OCI-LY3 (cell line): ENCODE results near the gene HDAC4.

Experiments
- H2AFZ ChIP-seq: fragments of 200-600, 300-600 bp; shearing (Covaris generic); 2 replicates; pipeline ENCODE4 v1.6.0; 2014; ENCODE audit warnings: antibody characterized with exemption, low read depth, low read length
- H3K27ac ChIP-seq: fragments of 200-600, 300-600 bp; sonication (generic); 2 replicates; pipeline ENCODE4 v1.5.1; 2014; ENCODE audit warnings: mild to moderate bottlenecking, low read length, moderate library complexity, mixed read lengths
- H3K27me3 ChIP-seq: fragments of 200-600, 300-600 bp; sonication (generic); 2 replicates; pipeline ENCODE4 v1.6.1; 2014; ENCODE audit warnings: low read depth, low read length, mixed read lengths
- H3K36me3 ChIP-seq: fragments of 200-600, 300-600 bp; sonication (generic); replicated peaks from 2 replicates; pipeline ENCODE3; 2014; ENCODE audit warnings: low read depth, low read length, mixed read lengths
- H3K4me1 ChIP-seq: fragments of 300-600, 200-600 bp; sonication (generic); 2 replicates; pipeline ENCODE4 v1.6.1; 2014; ENCODE audit warnings: low read length, mixed read lengths
- H3K4me2 ChIP-seq: fragments of 200-600, 300-600 bp; sonication (generic); 2 replicates; pipeline ENCODE4 v1.6.1; 2014; ENCODE audit warnings: low read length, mixed read lengths
- H3K4me3 ChIP-seq: fragments of 300-600, 200-600 bp; sonication (generic); 2 replicates; pipeline ENCODE4 v1.5.1; 2014; ENCODE audit warnings: antibody characterized with exemption, mild to moderate bottlenecking, low read length, moderate library complexity
- H3K79me2 ChIP-seq: fragments of 300-600, 200-600 bp; shearing (Covaris generic); 2 replicates; pipeline ENCODE4 v1.6.1; 2014; ENCODE audit warnings: mild to moderate bottlenecking, low read length, mixed read lengths
- H3K9ac ChIP-seq: fragments of 300-600, 200-600 bp; shearing (Covaris generic); 2 replicates; pipeline ENCODE4 v1.6.0; 2014; ENCODE audit warnings: mild to moderate bottlenecking, low read length, moderate library complexity
- H3K9me3 ChIP-seq: fragments of 200-600, 300-600 bp; shearing (Covaris generic); 2 replicates; pipeline ENCODE4 v1.6.1; 2014; ENCODE audit warnings: low read length, mixed read lengths; ENCODE audit not compliant: insufficient read depth
- H4K20me1 ChIP-seq: fragments of 200-600, 300-600 bp; sonication (generic); 2 replicates; pipeline ENCODE4 v1.6.1; 2016; ENCODE audit warnings: low read length, mixed read lengths; ENCODE audit not compliant: insufficient read depth
- CTCF ChIP-seq: fragments of 200-600, 300-600 bp; sonication (generic); IDR thresholded peaks from 2 replicates; pipeline ENCODE4 v1.5.1; 2014; ENCODE audit warnings: antibody characterized with exemption, low read length, low read depth
- EZH2phosphoT487 ChIP-seq: fragments of 200-600 bp; shearing (Covaris generic); IDR thresholded peaks from 2 replicates; pipeline ENCODE4 v1.6.1; 2018; ENCODE audit warnings: antibody characterized with exemption, mixed run types, low read depth

The HDAC4 gene

GRCh38 chr2:239443666-239444567, 43.1 kb upstream of the HDAC4 start:
- H3K9me3 ChIP-seq: no peaks in the 10 kb centered on the region
- no peak overlapping the region for H2AFZ ChIP-seq
- TF ChIP-seq CTCF (no peak), EZH2phosphoT487 (no peak)
- H3K4me2 ChIP-seq: no peak overlapping the region
- H4K20me1 ChIP-seq: no peaks in the 10 kb centered on the region
- H3K79me2 ChIP-seq: no peaks in the 10 kb centered on the region
- no peak overlapping the region for H3K27ac ChIP-seq
- no peak overlapping the region for H3K9ac ChIP-seq
- no peak overlapping the region for H3K4me3 ChIP-seq
- no peaks in the 10 kb centered on the region for H3K4me1 ChIP-seq
- no peaks in the 10 kb centered on the region for H3K36me3 ChIP-seq
- H3K27me3 ChIP-seq: peaks cover 19% of the 10 kb centered on the region; the same call in 1 of the 2 replicates

- H3K27me3 ChIP-seq: peaks cover 25% of the 10 kb centered on the region
- no peak for TF ChIP-seq CTCF
- TF ChIP-seq EZH2phosphoT487: no peak
- no peak overlapping the region for H3K27ac ChIP-seq
- no peaks in the 10 kb centered on the region for H4K20me1 ChIP-seq
- H3K9me3 ChIP-seq: no peaks in the 10 kb centered on the region
- no peak overlapping the region for H3K4me3 ChIP-seq
- no peaks in the 10 kb centered on the region for H3K36me3 ChIP-seq
- no peak overlapping the region for H3K9ac ChIP-seq
- no peaks in the 10 kb centered on the region for H3K79me2 ChIP-seq
- no peak overlapping the region for H3K4me2 ChIP-seq
- H3K4me1 ChIP-seq: no peaks in the 10 kb centered on the region
- H2AFZ ChIP-seq: no peak overlapping the region
These were observed 42.3 kb upstream of the HDAC4 start for GRCh38 chr2:239443102-239443620.

- no peaks in the 10 kb centered on the region for H3K79me2 ChIP-seq
- no peak overlapping the region for H3K4me2 ChIP-seq
- no peaks in the 10 kb centered on the region for H4K20me1 ChIP-seq
- no peak overlapping the region for H3K4me3 ChIP-seq
- no peak for TF ChIP-seq CTCF
- TF ChIP-seq EZH2phosphoT487: no peak
- H3K27ac ChIP-seq: no peak overlapping the region
- no peak overlapping the region for H2AFZ ChIP-seq
- H3K9ac ChIP-seq: no peak overlapping the region
- peaks cover 25% of the 10 kb centered on the region for H3K27me3 ChIP-seq
- H3K9me3 ChIP-seq: no peaks in the 10 kb centered on the region
- H3K4me1 ChIP-seq: no peaks in the 10 kb centered on the region
- H3K36me3 ChIP-seq: no peaks in the 10 kb centered on the region
These were observed 41.4 kb upstream of the HDAC4 start for GRCh38 chr2:239442192-239442591.

GRCh38 chr2:239441261-239442078, 40.6 kb upstream of the HDAC4 start:
- Histone ChIP-seq H3K4me3 (no peak overlapping the region), H2AFZ (no peak overlapping the region)

More at GRCh38 chr2:239441261-239442078, 40.6 kb upstream of the HDAC4 start:
- no peaks in the 10 kb centered on the region for H3K79me2 ChIP-seq
- TF ChIP-seq EZH2phosphoT487 (no peak), CTCF (no peak)
- no peak overlapping the region for H3K4me2 ChIP-seq
- no peaks in the 10 kb centered on the region for H4K20me1 ChIP-seq
- H3K9me3 ChIP-seq: no peaks in the 10 kb centered on the region
- H3K36me3 ChIP-seq: no peaks in the 10 kb centered on the region
- H3K9ac ChIP-seq: no peak overlapping the region
- H3K4me1 ChIP-seq: no peaks in the 10 kb centered on the region
- no peak overlapping the region for H3K27ac ChIP-seq
- H3K27me3 ChIP-seq: peaks cover 25% of the 10 kb centered on the region
